GM18502 (cell line): ENCODE data around the gene SYTL3.
"Not testable (repeated sequence)": the region's sequence is repeated elsewhere in the genome, so short reads cannot be mapped to it uniquely, and the experiment has no call there.

ENCODE experiments used
- ATAC-seq: cut with Tn5 transposase; IDR thresholded peaks from one replicate; pipeline ENCODE4 v1.9.1; 2021; ENCODE audit warnings: mild to moderate bottlenecking; ENCODE audit not compliant: unreplicated experiment, poor library complexity

The SYTL3 gene

DNA sequence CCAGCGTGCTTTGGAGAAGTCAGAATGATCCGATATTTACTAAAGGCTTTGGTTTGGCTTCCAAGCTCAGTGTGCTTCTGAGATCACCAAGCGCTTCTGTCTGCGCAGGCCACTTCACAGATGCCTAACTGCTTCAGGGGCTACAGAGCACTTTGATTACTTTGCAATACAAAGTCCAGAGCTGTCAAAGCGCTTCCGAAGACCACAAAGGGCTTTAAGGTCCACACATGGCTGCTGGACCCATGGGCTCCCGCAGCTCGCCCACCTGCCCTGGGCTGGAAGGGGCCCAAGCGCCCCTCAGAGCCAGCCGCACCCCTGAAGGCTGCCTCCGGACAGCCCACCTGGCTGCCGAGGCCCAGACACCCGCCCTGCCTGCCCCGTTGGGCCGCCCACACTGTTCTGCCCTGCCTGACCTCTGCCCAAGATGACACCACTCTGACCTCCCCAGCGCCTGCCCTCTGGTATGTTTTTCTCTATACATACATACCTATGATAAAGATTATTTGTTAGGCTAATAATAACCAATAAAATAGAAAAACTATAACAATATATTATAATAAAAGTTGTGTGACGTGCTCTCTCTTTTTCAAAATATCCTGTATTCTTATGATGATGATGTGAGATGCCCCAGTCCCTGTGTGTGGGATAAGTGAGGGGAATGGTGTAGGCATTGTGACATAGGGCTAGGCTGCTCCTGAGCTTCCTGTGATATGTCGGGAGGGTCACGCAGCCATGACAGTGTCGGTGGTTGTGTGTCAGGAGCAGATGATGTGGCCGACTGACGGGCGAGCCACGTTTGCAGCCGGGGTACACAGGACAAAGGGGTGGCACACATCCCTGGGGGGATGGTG, 27.9 kb upstream of the SYTL3 start:
- ATAC-seq = no peak

DNA sequence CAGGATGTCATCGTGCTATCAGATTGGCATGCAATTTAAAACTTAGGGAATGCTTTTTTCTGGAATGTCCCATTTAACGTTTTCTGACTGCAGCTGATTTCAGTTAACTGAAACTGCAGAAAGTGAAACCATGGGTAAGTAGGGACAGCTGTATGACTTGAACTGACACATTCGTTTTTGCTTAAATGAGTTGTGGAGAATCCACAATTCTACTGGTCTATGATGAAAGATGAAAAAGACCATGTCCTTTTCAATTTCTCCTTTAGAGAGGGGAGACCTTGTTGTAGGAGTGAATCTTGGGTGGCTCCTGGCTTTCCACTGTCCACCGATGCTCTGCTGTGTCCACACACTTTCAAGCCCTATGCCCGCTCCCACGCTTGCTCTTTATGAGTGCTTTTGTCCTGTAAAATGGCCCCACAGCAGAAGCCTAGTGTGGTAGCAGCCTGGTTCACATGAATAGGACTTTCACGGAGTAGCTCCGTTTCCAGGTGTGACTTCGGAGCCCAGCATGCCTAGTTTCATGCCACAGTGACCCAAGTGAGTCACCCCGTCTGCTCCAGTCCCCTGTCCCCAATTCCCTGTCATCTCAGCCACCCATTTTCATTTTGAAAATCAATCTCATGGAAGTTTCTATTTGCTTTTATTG, 27.2 kb upstream of the SYTL3 start:
- ATAC-seq = no peak

DNA sequence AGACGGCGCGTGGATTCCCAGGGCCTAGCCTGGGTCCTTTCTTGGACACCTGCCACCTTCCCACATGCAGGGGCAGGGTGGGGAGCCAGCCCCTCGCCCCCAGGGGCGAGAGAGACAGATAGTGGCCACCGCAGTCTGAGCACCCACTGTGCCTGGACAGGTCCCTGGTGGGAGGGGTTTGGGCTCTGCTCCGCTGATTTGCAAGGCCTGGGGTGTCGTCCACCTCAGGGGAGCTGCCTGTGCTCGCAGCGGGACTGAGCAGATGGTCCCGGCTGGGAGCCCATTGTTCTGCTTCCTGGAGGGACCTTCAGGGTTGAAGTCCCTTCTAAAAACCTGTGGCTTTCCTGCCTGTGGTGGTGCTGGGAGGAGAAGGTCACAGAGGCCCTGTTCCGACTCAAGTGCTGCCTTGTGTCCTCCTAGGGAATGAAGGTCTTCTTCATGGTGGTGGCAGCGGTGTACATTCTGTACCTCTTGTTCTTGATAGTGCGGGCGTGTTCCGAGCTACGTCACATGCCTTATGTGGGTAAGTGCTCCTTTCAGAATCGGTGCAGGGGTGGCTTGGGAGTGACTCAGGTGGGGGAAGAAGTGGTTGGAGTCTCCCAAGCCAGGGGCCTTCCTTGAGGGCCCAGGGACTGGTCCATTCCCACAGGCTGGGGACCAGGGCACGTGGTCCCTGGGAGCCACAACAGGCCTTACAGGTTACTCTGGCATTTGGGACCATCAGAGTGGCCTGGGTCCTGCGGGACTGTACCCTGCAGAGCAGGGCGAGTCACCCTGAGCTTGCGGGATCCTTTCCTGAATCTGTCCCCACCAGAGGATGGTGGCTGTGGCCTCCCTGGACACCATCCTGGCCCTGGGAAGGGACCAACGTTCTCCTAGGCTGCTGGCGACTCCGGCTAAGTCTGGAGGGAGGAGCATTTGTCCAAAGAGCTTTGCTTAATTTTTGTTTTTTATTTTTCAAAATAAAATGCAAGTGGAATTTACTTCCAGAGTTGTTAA, 24.9 kb upstream of the SYTL3 start:
- ATAC-seq = no peak

- ATAC-seq = no peak
Measured at GRCh38 chr6:158625881-158626305, 24.0 kb upstream of the SYTL3 start.

DNA sequence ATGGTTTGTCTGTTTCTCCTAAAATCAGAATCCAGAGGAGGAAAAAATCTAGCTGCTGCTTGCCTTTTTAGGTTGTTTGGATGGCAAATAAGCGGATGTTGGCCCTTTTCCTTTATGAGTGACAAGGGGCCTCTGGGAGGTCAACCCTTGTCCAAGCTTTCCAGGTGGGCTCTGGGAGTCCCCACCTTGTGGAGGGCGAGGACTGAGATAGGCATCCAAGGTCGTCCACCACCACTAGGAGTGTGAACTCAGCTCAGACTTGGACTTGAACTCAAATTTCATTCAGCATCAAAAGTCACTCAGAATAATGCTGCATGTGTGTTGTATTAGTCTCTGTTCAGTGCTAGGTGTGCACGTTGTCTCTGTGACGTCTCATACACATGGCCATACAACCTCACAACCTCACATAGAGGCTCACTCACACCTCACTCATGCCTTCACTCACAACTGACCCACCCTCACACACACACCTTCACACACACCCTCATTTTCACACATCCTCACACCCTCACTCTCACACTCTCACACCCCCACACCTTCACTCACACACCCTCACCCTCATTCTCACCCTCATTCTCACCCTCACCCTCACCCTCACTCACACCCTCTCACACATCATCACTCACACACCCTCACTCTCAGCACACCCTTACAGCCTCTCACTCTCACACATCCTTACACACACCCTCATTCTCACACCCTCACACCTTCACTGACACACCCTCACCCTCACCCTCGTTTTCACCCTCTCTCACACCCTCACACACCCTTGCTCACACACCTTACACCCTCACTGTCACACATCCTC, 23.3 kb upstream of the SYTL3 start:
- no peak for ATAC-seq

GRCh38 chr6:158627168-158627939, 22.5 kb upstream of the SYTL3 start:
- ATAC-seq = no peak

GRCh38 chr6:158627940-158628211, 22.0 kb upstream of the SYTL3 start:
- no peak for ATAC-seq

DNA sequence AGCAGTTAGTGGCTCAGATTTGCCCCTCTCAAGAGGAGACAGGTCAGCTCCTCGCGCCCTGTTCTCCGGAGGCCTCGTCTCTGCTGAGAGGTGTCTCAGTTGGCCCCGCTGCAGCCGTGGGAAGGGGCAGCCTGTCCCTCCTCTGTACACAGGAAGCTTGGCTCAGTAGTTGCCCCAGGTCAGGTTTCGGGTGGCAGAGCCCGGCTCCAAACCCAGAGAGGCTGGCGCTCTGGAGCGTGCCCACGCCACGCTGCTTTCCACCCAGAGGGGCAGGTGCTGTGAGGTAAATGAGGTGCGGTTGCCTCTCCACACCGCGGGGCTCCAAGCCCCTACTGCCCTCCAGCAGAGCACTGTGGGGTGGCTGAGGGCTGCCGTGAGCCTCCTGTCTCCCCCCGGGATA, 21.3 kb upstream of the SYTL3 start:
- no peak for ATAC-seq

DNA sequence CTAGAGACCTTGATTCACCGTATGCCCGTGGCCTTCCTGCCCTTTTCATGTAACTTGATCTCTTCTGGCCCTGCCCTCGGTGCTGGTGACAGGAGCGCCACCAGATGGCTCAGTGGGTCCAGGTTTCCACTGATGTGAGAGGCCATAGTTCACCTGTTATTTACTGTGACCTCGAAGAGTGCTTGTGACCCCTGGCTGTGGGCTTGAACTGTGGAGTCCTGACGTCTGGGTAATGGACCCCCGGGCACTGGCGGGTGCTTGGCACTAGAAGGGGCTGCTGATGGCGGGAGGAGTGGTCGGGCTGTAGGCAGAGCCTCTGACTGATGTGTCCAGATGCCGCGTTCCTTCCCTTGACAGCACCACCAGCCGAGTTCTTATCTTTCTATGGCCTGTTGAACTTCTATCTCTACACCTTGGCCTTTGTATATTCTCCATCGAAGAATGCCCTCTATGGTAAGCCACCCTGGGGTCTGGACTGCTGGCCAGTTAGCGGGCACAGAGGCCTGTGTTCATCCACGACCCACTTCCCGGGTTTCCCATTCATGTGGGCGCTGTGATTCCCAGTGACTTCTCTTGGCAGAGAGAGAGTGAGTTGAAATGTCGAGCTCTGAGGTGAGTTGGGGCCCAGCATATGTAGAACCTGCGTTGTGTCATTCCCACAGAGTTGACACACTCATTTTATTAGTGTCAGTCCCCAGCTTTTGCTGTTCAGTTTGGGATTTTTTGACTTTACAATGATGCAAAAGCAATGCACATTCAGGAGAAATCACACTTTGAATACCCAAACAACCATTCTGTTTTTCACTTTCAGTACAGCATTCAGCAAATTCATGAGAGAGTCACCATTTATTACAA, 20.3 kb upstream of the SYTL3 start:
- no peak for ATAC-seq

GRCh38 chr6:158630938-158631616, 18.8 kb upstream of the SYTL3 start:
- no peak for ATAC-seq

DNA sequence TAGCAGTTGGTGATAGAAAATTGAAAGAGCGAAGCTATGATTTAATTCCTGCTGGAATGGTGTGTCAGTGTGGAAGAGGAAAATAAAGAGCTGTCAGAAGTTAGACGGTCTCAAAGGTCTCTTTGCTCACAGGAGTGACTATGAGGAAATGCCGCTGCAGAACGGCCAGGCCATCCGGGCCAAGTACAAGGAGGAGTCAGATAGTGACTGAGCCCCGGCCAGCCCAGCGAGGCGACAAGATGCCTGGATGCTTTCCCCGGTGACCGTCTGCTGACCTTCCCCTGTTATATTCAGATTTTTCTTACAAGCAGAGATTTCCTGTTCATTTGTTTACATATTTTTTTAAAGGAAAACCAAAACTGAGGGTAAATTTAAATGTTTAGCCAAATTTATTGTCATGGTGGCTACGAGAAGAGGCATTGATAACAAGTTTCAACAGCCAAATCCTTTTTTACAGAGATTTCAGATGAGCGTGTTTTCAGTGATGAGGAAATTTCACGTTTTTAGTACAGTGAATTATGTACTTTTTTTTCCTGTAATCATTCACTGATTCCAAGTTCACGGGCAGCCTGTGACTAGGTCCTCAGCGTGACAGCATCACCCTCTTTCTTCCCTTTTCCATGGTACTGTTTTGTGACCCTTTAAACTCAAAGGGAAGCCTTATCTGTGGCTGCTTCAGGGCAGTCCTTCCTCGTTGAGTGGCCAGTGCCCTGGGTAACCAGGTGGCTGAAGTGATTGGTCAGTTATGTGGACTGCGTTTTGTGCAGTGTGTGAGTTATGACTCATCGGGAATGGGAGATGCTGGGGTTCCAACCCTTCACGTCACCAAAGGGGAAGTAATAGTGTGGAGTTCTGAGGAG, 17.9 kb upstream of the SYTL3 start:
- no peak for ATAC-seq

- ATAC-seq = not testable (repeated sequence)
Measured at GRCh38 chr6:158632538-158633119, 17.2 kb upstream of the SYTL3 start.

GRCh38 chr6:158633127-158633526, 16.7 kb upstream of the SYTL3 start:
- ATAC-seq = no peak

DNA sequence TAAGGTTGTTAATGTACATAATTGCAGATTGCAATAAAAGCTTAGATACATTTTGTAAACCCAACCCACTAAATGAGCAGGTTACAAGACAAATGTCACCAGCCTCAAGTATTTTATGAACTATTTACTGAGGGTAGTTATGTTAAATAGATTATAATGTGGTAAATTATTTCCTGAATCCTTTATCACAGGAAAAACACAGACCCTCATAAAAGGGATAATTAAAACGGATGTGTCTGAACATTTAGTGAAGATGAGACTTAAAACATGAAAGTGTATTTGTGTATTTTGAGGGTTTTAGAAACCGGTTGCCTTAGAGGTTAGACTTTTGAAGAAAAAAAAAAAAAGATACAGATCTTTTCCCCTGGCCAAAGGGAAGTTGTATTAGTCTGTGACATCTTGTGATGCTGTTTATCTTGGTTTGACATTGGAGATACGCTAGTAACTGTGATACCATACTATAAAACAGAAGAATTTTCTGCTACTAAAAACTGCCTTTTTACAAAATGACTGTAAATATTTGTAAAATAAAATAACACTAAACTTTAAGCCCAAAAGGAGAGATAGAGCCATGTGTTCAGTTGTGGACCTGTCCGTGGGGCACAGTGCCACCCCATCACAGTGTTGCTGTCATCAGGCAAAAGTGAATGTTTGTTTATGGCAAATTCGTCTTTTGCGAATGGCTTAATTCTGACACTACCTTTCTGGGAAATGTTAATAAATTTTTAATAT, 15.0 kb upstream of the SYTL3 start:
- ATAC-seq = no peak

- ATAC-seq = no peak
Measured at GRCh38 chr6:158635427-158636073, 14.3 kb upstream of the SYTL3 start.
